ENCODE data around the gene GPC6.

Gene GPC6

GRCh38 chr13:93750676-93751075 lies 524.1 kb downstream of the GPC6 start:
- DNase-seq (ENCODE audit: low spot score) = no peak
- in situ Hi-C loops (cut with MboI; ENCODE audit: low pct_unique_long_range_greater_than_20kb, low sequenced_read_pairs, unreplicated experiment) = no loop called here
- TF ChIP-seq CTCF (IDR thresholded peaks at IDR 0.05; ENCODE audit: extremely low read depth, insufficient read depth, missing control alignments) = no peak

- in situ Hi-C loops (cut with MboI; ENCODE audit: low pct_unique_long_range_greater_than_20kb, low sequenced_read_pairs, unreplicated experiment) = no loop called here
- no peak for DNase-seq (ENCODE audit: low spot score)
- TF ChIP-seq CTCF (IDR thresholded peaks at IDR 0.05; ENCODE audit: extremely low read depth, insufficient read depth, missing control alignments) = no peak
Measured at GRCh38 chr13:93751117-93751516, 524.5 kb downstream of the GPC6 start.

GRCh38 chr13:93752541-93752940 lies 525.9 kb downstream of the GPC6 start:
- in situ Hi-C loops (cut with MboI; ENCODE audit: low pct_unique_long_range_greater_than_20kb, low sequenced_read_pairs, unreplicated experiment) = no loop called here
- TF ChIP-seq CTCF (IDR thresholded peaks at IDR 0.05; ENCODE audit: extremely low read depth, insufficient read depth, missing control alignments) = no peak
- no peak for DNase-seq (ENCODE audit: low spot score)

- TF ChIP-seq CTCF (IDR thresholded peaks at IDR 0.05; ENCODE audit: extremely low read depth, insufficient read depth, missing control alignments) = no peak
- no peak for DNase-seq (ENCODE audit: low spot score)
- in situ Hi-C loops (cut with MboI; ENCODE audit: low pct_unique_long_range_greater_than_20kb, low sequenced_read_pairs, unreplicated experiment) = no loop called here
Measured at GRCh38 chr13:93753639-93754038, 527.0 kb downstream of the GPC6 start.

- DNase-seq (ENCODE audit: low spot score) = no peak
- TF ChIP-seq CTCF (IDR thresholded peaks at IDR 0.05; ENCODE audit: extremely low read depth, insufficient read depth, missing control alignments) = no peak
- in situ Hi-C loops (cut with MboI; ENCODE audit: low pct_unique_long_range_greater_than_20kb, low sequenced_read_pairs, unreplicated experiment) = no loop called here
Measured at GRCh38 chr13:93755341-93755740, 528.7 kb downstream of the GPC6 start.

- no peak for TF ChIP-seq CTCF (IDR thresholded peaks at IDR 0.05; ENCODE audit: extremely low read depth, insufficient read depth, missing control alignments)
- no peak for DNase-seq (ENCODE audit: low spot score)
- in situ Hi-C loops (cut with MboI; ENCODE audit: low pct_unique_long_range_greater_than_20kb, low sequenced_read_pairs, unreplicated experiment) = no loop called here
Measured at GRCh38 chr13:93758575-93758974, 532.0 kb downstream of the GPC6 start.
